A549 treated with AZD9567 at 1 μM for 4 hours (cell line): Measurements from ENCODE around the gene MAP3K1. TPM values are rescaled to one million over a fixed set of nuclear protein-coding genes. Genes with fewer than 3 reads are reported as not detected.

ENCODE experiments used
- total RNA-seq: library from RNA; stranded (reverse); fragments of 200-300 nt; extraction: Qiagen RNA extraction; gene quantifications from 5 replicates; pipeline ENCODE4 v1.2.3, GENCODE V29; 2022; ENCODE audit not compliant: insufficient read depth

Gene MAP3K1
- total RNA-seq = 1.5 to 3.3 TPM (median 1.8 TPM) in 5 replicates

GRCh38 chr5:56814963-56815657 is at the start of gene MAP3K1:
Gene MAP3K1, plus strand, starts transcription at chr5:56815549. Its CDS starts 25 bp downstream, at chr5:56815574.

GRCh38 chr5:56909294-56910209 is 94.2 kb downstream of the MAP3K1 start, which contains the start of gene SETD9:
Gene SETD9, plus strand, starts transcription at chr5:56909596. Its CDS starts 50 bp downstream, at chr5:56909646.

Other genes starting within 250 kb of the MAP3K1 start
- gene SETD9, start 94.0 kb downstream of the MAP3K1 start, total RNA-seq = 4.1 to 6.1 TPM (median 5.9 TPM) in 5 replicates
- 6.1 to 10.3 TPM (median 9.0 TPM) in 5 replicates for gene MIER3, start 136.6 kb downstream of the MAP3K1 start, total RNA-seq